Thoracic aorta (tissue), 2 donors: ENCODE results near the gene CTAG1B. TPM values are rescaled to one million over a fixed set of nuclear protein-coding genes. Genes with fewer than 3 reads are reported as not detected.
"Not testable (repeated sequence)": the region's sequence is repeated elsewhere in the genome, so short reads cannot be mapped to it uniquely, and the experiment has no call there.

Experiments used
- ATAC-seq: fragments of 150-250 bp; one replicate; pipeline ENCODE4 v1.8.0; 2017; ENCODE audit warnings: low read depth; ENCODE audit not compliant: insufficient number of reproducible peaks, low FRiP score
- DNase-seq: peaks from one replicate; pipeline ENCODE4 v3.0.0-alpha.2; 2020; ENCODE audit warnings: low spot score
- H3K27ac ChIP-seq, 2 donors: fragments of 200-600 bp; sonication (generic); 1 replicate in 1 of 2; 2 replicates in 1 of 2; pipeline ENCODE4 v1.5.1; 2016; ENCODE audit warnings: mild to moderate bottlenecking in 2 of 2, moderate library complexity in 2 of 2
- H3K27me3 ChIP-seq: fragments of 200-600 bp; sonication (generic); replicated peaks from 2 replicates; pipeline ENCODE4 v1.6.0; 2016; ENCODE audit warnings: mild to moderate bottlenecking; ENCODE audit not compliant: insufficient read depth
- H3K36me3 ChIP-seq: fragments of 200-600 bp; sonication (generic); one replicate; pipeline ENCODE4 v1.5.1; 2016
- H3K4me1 ChIP-seq, 2 donors: fragments of 200-600 bp; sonication (generic); 1 replicate in 1 of 2; 2 replicates in 1 of 2; pipeline versions ENCODE4 v1.5.1 to v1.6.0; 2016; ENCODE audit warnings: low read depth in 2 of 2, mild to moderate bottlenecking in 1 of 2; ENCODE audit not compliant: control insufficient read depth in 1 of 2
- H3K4me3 ChIP-seq: fragments of 200-600 bp; sonication (generic); 2 replicates; pipeline ENCODE4 v1.5.1; 2016; ENCODE audit warnings: mild to moderate bottlenecking
- H3K9me3 ChIP-seq: fragments of 200-600 bp; sonication (generic); 2 replicates; pipeline ENCODE4 v1.5.1; 2016
- total RNA-seq, 2 donors: library from RNA; depleted of rRNA; stranded (reverse); fragments of >200 nt; gene quantifications; one replicate each; pipeline versions ENCODE4 v1.1.0 to v1.2.3, GENCODE V29; 2016
- TF ChIP-seq, protein P1 (sequence below): fragments of 200-600 bp; sonication (generic); IDR thresholded peaks from one replicate; pipeline ENCODE4 v1.5.1; 2019; ENCODE audit warnings: antibody characterized with exemption

The CTAG1B gene
- total RNA-seq: not detected

DNA sequence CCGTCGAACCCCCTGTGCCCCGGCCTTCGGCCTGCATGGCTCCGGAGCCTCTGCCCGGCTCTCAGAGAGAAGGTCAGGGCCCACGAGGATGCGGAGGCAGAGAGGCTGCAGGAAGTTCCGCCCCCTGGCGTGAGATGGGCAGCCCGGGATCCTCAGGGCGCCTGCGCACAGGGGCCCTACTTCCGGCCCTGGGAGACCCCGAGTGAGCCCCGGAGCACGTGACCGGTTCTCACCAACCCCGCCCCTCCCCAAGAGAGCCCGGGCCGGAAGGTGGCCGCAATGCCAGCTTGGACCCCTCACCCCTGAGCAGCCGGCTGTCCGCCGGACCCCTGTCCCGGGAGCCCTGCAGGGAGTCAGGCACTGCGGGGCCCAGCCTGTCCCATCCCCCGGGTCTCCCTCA, at the start of gene CTAG1B:
TSS of gene CTAG1B (minus strand) at position 101 of the 400 bp plus-strand sequence. CDS start at position 37, 64 bp downstream.
- not testable (repeated sequence) for H3K9me3 ChIP-seq, H3K27me3 ChIP-seq, H3K4me1 ChIP-seq, H3K36me3 ChIP-seq, ATAC-seq, DNase-seq, H3K27ac ChIP-seq, H3K4me3 ChIP-seq

DNA sequence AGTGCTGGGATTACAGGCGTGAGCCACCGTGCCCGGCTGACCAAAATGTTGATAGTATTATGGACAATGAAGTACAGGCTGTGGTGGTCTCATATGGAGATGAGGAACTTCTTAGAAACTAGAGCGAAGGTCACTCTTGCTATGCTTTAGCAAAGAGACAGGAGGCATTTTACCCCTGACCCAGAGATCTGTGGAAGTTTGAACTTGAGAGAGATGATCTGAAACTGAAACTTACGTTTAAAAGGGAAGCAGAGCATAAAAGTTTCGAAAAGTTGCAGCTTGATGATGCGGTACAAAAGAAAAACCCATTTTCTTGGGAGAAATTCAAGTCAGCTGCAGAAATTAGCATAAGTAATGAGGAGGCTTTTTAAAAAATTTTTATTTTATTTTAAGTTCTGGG, 42.8 kb upstream of the CTAG1B start:
- Histone ChIP-seq H3K4me3 (no peak overlapping the region), H3K36me3 (no peaks in the 10 kb centered on the region), H3K27ac (no peak overlapping the region), H3K27me3 (no peaks in the 10 kb centered on the region), H3K9me3 (no peaks in the 10 kb centered on the region), H3K4me1 (no peaks in the 10 kb centered on the region)
- DNase-seq (no peak), ATAC-seq (no peak)
- TF ChIP-seq, protein P1, sequence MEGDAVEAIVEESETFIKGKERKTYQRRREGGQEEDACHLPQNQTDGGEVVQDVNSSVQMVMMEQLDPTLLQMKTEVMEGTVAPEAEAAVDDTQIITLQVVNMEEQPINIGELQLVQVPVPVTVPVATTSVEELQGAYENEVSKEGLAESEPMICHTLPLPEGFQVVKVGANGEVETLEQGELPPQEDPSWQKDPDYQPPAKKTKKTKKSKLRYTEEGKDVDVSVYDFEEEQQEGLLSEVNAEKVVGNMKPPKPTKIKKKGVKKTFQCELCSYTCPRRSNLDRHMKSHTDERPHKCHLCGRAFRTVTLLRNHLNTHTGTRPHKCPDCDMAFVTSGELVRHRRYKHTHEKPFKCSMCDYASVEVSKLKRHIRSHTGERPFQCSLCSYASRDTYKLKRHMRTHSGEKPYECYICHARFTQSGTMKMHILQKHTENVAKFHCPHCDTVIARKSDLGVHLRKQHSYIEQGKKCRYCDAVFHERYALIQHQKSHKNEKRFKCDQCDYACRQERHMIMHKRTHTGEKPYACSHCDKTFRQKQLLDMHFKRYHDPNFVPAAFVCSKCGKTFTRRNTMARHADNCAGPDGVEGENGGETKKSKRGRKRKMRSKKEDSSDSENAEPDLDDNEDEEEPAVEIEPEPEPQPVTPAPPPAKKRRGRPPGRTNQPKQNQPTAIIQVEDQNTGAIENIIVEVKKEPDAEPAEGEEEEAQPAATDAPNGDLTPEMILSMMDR: no peak

DNA sequence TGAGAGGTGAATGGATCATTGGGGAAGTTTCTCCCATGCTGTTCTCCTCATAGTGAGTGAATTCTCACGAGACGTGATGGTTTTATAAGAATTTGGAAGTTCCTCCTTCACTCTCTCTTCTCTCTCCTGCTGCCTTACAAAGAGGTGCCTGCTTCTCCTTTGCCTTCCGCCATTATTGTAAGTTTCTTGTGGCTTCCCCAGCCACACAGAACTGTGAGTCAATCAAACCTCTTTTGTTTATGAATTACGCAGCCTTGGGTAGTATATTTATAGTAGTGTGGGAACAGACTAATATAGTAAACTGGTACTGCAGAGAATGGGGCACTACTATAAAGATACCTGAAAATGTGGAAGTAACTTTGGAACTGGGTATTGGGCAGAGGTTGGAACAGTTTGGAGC, 42.1 kb upstream of the CTAG1B start:
- no peaks in the 10 kb centered on the region for H3K9me3 ChIP-seq
- H3K36me3 ChIP-seq: no peaks in the 10 kb centered on the region
- H3K4me1 ChIP-seq: no peaks in the 10 kb centered on the region
- ATAC-seq (no peak), DNase-seq (no peak)
- no peak overlapping the region for H3K27ac ChIP-seq
- H3K27me3 ChIP-seq: no peaks in the 10 kb centered on the region
- no peak overlapping the region for H3K4me3 ChIP-seq
- TF ChIP-seq, protein P1: no peak

DNA sequence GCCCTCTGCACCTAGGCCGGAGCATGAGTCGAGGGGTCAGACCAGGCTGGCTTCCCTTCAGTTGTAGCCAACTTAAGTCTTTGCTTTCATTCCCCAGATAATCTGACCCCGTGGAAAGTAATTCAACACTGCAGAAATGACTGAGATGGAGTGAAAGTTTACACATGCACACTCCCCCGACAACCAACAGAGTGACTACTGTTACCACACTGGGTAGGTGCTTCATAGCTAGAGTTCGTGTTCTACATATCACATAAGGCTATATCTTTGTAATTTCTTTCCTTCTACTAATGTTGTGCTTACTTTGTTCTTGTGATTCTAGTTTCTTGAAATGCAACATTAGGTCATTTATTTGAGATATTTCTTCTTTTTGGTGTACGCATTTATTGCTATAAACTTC, 41.5 kb upstream of the CTAG1B start:
- Histone ChIP-seq H3K27me3 (no peaks in the 10 kb centered on the region), H3K27ac (no peak overlapping the region), H3K9me3 (no peaks in the 10 kb centered on the region), H3K4me3 (no peak overlapping the region), H3K36me3 (no peaks in the 10 kb centered on the region), H3K4me1 (no peaks in the 10 kb centered on the region)
- ATAC-seq: no peak
- no peak for DNase-seq
- TF ChIP-seq, protein P1: no peak

DNA sequence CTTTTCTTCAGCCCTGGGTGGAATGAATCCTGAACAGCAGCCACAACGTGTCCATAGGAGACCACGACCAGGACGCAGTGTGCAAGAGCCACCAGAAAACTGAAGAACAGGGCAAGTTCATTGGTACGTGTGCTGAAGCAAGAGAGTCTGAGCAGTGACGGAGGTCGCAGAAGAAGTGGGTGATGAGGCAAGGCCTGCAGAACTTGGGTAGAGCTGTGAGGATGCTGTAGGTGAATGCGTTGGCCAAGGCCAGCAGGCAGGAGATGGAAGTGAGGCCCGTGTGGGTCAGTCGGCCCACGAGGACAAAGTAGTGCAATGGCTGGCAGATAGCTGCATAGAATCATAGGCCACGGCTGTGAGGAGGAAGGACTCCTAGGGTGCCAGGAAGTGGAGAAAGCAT, 39.9 kb upstream of the CTAG1B start:
- ATAC-seq (no peak), DNase-seq (no peak)
- no peaks in the 10 kb centered on the region for H3K4me1 ChIP-seq
- no peaks in the 10 kb centered on the region for H3K27me3 ChIP-seq
- no peaks in the 10 kb centered on the region for H3K36me3 ChIP-seq
- H3K9me3 ChIP-seq: no peaks in the 10 kb centered on the region
- TF ChIP-seq, protein P1: no peak
- no peak overlapping the region for H3K4me3 ChIP-seq
- H3K27ac ChIP-seq: no peak overlapping the region

DNA sequence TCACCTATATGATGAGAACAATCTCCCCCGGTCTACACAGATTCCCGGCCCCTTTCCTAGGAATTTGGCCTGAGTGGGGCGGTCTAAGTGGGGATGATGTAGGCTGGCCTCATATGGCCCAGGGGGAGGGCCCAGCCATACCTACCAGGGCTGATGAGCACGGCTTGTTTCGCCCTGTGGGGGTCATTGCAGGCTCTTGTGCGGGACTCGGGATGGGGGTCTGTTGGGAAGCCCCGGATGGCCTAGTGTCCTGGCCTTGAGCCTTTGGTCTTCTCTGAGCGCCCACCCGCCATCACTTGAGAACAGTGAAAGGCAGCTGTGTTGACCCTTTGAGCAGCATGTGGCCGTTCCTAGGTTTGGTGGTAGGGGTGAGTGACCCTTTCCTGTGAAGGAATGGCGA, 39.1 kb upstream of the CTAG1B start:
- H3K27me3 ChIP-seq: no peaks in the 10 kb centered on the region
- H3K36me3 ChIP-seq: no peaks in the 10 kb centered on the region
- no peak overlapping the region for H3K4me3 ChIP-seq
- no peak for DNase-seq
- ATAC-seq: no peak
- no peaks in the 10 kb centered on the region for H3K9me3 ChIP-seq
- no peaks in the 10 kb centered on the region for H3K4me1 ChIP-seq
- no peak overlapping the region for H3K27ac ChIP-seq
- TF ChIP-seq, protein P1: no peak
